Activated CD8-positive, alpha-beta memory T cell treated with anti-CD3 and anti-CD28 coated beads for 1 hour (primary cell): ENCODE results near the gene TBC1D22B.

ENCODE experiments used
- DNase-seq, 2 donors: peaks; one replicate each; pipeline ENCODE4 v3.0.0-alpha.2; 2020; ENCODE audit warnings: low read depth in 1 of 2; ENCODE audit errors: extremely low read depth in 1 of 2

TBC1D22B gene

DNA sequence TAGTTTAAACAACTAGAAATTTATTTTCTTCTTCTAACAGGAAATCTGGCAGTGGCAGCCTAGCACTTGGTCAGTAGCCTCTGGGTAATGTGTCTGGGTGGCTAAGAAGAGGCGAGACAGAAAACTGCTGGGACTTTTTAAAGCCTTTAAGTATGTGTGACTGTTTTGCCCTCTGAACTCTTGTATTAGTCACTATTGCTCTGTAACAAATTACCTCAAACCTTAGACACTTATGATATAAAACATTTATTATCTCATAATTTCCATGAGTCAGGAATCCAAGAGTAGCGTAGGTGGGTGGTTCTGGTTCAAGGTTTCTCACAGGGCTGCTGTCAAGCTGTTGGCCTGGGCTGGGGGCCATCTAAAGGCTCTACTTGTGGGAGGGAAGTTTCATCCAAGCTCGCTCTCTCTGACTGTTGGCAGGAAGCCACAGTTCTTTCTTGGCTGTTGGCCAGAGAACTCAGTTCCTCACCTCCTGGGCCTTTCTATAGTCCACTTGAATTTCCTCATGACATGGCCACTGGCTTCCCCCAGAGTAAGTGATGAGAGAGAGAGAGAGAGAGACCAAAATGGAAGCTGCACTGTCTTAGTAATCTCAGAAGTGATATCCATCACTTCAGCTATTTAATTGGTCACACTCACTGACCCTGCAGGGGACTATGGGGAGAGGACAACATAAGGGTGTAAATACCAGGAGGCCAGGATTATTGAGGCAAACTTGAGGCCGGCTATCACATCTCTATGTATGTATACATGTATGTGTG is 17.4 kb upstream of the TBC1D22B start:
- no peak for DNase-seq

DNA sequence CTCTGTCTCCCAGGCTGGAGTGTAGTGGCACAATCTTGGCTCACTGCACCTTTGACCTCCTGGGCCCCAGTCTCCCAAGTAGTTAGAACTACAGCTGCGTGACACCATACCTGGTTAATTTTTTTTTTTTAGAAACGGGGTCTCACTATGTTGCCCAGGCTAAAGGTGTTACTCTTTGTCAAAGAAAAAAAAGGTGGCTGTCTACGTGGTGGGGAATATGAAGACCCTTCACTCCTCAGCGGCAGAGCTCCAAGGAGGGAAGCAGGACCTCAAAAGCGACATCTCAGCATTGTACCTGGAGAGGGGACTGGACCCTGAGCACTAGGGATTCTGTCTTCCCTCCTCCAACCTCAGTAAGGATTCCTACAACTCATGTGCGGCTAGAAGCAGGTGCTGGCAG is 16.4 kb upstream of the TBC1D22B start:
- DNase-seq, result no peak

DNA sequence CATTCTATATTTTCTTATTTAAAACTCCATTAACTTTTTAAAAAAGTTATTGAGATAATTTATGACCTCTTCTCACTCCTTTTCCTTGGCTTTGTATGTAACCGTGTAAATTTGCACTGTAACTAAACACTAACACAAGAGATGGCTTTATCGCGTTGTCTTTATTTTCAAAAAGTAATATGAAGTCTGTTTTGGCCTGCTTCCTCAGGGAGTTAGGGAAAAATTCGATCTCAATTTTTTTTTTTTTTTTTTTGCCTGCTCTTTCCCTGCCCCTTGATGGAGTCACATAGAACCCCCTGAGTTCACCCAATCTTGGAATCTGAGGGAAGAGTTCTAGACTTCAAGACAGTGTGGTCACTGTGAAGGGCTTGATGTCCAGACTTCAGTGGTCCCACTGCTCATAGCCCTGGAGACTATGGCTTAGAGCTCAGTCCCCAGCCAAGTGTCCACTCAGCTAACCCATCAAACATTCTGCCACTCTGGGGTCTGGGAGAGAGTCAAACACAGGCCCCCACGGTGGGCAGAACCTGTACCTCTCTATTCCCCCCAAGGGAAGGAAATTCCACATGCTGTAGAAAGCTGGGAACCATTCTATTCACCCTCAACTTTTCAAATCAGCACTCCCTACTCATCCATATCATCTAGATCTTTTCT is 15.7 kb upstream of the TBC1D22B start:
- no peak for DNase-seq

DNA sequence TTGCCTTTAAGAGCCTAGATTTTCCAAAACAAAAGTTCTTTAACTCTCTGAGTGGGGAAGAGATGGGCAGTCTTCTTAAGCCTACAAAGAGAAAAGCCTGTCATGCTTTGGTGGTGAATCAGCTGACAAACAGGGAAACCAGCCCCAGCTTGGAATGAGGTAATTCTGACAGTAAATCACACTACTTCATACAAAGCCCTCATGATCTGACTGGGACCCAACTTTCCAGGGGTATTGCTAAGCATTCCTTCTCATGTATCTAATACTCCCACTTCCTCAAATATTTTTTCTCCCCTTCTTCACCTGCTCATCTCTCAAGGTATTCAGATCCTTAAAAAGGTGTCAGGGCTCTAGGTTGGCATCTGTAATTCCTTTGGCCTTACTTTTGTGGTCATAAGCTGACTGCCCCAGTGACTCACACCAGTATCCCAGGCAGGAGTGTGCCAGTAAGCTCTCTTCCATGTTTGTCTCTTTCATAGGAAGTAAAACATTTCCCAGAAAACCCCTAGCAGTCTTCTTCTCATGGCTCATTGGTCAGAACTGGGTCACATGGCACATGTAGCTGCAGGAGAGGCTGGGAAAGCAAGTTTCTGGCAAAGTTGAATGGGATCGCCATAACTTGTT is 15.0 kb upstream of the TBC1D22B start:
- DNase-seq, result no peak

DNA sequence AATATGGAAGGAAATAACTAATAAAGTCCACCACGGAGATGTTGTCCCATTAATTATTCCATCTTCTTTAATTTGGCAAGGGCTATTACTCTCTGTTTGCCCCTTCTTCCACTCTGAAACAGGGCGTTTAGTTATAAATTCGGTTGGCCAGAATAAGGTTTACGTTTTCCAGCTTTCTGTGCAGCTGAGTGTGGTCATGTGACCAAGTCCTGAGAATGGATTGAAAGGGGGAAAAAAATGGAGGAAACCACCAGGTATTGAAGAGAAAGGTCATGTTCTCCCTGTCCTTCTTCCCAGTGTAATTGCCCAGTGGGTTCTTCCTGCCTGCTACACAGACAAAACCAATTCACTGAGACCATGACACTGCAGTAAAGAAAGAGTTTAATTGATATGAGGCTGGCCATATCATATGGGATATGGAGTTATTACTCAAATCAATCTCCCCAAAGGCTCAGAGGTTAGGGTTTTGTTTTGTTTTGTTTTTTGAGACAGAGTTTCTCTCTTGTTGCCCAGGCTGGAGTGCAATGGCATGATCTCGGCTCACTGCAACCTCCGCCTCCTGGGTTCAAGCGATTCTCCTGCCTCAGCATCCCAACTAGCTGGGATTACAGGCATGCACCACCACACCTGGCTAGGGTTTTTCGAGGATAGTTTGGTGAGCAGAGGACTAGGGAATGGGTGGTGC is 14.3 kb upstream of the TBC1D22B start:
- no peak for DNase-seq

DNA sequence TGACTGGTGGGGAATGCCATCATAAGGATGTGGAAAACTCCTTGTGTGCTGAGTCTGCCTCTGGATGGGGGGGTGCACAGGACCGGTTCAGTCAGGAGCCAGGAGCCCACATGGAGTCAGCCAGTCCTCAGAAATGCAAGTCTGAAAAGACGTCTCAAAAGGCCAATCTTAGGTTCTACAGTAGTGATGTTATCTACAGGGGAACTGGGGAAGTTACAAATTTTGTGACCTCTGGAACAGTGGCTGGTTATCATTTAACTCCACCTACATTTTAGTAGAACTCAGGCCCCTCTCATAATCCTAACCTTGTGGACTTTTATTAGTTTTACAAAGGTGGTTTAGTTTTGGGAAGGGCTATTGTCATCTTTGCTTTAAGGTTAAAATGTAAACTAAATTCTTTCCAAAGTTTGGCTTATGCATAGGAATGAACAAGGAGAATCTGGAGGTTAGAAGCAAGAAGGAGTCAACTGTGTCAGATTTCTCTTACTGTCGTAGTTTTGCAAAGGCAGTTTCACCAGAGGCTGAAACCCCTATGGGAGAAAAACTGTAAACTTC is 13.7 kb upstream of the TBC1D22B start:
- no peak for DNase-seq

DNA sequence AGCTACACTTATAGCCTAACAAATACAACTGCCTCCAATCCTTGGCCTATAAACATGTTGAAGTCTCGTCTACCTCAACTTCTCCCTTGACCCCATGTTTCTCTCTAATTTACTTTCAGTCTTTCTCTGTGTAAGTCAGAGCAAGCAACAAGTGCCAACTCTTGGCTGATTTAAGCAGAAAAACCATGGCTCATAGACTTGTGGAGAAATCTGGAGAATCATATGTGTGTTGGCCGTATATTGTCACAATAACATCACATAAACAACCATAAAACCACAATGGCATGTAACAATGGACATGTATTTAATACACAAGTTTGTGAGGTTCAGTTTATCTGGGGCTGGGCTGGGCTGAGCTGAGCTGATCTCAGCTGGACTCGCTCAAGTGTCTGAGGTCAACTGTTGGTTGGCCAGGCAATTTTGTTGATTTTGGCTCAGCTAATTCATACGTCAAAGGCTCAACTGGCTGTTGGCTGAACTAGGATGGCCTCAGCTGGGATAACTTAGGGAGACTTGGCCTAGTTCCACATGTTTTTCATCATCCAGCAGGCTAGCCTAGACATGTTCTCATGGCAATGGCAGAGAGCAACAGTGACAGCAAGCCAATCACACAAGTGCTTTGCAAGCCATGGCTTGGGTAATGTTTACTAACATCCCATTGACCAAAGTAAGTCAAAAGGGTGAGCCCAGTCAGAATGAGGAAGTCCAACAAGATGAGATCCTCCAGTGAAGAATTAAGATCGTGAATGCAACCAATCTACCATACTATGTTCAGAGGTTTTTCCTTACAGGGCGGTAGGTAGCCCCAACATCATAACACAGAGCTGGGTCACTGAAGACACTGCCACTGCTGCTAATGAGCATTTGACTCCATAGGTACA is 12.9 kb upstream of the TBC1D22B start:
- DNase-seq, result no peak

DNA sequence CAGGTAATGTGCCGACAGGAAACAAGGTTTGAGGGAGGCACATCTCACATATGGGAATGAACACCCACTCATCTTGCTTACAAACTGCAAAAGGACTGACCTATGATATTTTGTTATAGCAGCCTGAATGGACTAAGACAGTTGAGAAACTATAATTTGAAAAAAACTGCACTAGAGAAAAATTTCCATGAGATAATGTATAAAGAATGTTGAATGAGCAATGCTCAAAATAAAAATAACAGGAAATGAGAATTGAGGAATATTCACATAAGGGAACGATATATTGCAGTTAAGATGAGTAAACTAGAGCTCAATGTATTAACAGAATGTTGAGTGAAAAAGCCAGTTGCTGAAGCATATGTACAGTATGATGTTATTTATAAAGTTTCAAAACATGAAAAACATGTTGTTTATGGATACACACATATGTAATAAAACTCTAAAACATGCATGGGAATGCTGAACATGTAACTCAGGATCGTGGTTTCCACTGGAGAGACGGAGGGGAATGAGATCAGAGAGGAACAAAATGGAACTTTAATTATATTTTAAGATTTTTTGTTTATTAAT is 6.3 kb upstream of the TBC1D22B start:
- DNase-seq, result no peak

DNA sequence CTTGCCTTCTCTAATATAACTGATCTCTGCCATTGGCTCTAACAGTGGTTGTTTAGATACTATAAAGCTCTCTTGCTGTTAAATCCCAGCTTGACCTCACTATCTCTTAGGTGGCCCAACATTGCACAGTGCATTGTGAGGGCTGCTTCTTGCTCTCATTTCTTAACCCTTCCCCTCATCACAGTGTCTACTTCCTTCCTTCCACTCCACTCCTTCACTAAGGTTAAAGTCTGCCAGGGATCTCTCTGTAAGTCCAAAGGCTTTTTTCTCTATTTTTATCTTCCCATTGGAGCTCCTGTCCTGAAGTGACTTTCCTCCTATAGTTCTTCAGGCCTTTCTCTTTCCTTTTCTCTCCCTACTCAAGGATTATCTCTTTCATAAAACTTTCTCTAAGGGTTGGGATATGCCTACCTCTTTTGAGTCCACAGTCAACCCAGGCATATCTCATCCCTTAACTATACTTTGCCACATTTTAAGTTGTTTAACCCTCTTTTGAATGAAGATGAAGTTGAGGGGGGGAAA is 4.0 kb upstream of the TBC1D22B start:
- no peak for DNase-seq

DNA sequence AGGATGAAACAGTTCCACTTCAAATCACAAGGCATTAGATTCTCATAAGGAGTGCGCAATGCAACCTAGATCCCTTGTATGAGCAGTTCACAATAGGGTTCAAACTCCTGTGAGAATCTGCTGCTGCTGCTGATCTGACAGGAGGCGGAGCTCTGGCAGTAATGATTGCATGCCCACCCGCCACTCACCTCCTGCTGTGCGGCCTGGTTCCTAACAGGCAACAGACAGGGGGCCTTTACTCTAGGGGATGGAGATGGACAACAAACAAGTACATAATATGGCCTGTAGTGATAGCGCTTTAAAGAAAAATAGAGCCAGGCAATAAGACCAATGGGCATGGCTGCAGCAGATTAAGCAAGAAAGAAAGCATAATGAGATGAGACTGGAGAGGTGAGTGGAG is 2.7 kb upstream of the TBC1D22B start:
- no peak for DNase-seq

DNA sequence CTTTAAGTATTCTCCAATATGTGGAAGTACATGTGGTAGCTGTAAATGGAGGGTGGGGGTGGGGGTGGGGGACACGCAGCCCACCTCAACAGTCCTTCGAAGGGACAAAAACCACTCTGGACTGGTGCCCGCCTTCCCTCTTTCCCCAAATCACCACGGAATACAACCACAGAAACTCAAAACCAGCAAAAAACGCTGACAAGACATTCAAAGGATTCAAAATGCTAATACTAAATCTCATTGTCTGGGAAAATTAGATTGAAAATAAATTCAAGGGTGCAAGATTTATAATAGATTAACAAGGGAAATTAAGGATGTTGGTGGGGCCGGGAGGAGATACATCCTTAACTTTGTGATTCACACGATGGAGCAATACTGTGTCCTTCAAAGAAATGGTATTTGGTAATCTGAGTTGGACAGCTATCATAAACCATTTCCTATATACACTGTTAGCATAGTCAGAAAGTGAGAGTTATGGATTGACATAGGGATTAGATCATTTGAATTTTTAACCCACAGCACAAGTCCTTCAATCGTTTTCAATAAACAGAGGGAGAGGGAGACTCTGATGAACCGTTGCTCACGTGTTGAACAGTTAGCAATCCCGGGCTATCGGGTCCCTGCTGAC is 766 bp upstream of the TBC1D22B start:
- no peak for DNase-seq

DNA sequence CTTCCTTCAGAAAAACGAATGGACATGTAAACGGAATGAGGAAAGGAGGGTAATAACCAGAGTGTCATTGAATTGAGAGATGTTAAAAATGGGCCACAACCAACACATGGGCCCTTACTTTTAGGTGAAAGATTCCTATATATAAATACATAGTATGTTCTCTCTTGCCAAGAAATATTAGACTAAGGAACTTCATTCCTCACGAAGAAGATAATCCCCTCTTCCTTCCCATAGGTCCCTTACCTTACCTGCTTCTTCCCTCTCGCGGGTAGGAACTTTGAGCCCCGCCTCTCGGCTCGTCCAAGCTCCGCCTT is 295 bp upstream of the TBC1D22B start:
- DNase-seq, result no peak

DNA sequence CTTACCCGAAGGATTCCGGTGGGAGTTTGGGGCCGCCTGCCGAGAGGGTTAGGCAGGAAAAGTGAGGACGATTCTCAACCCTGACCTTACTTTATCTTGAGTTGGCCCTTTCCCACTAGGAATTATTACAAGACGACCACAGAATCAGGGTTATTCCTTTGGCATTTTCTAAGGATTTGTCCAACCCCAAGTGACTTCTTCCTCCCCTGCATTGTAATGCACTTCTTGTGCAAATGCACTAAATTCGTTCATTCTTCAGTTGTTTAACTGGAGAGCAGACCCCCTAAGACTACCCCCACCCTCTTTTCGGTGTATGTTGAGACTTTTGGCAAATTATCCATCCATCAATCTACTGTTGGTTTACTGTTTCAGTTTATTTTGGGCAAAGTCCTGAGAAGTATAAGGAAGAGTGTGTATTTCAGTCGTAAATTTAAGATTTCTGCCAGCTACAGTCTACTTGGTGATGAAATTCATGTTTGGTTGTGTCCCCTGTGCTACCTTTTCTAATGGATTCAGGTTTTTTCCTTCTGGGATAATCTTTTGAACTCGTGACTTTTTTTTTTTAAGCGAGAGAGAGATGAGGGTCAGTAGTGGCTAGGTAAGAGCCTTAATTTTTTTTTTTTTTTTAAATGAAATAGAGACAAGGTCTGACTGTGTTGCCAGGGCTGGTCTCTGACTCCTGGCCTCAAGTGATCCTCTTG is 983 bp downstream of the TBC1D22B start:
- no peak for DNase-seq

DNA sequence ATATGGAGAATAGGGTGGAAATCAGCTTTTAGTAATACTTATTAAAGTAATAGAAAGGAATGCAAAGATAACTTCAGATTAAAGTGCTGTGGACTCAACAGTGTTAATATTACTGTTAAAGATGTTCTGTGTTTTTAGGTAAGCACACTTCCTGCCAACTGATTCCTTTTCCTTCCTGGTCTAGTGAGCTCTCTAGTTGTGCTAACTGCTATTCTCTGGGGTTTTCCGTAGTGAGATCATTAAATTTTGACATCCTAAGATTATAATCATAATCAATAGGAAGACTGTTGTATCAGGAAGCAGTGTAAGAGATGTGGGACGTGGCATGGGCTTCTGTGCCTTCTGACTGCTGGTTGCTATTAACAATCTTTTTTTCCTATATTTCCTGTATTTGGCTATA is 1.6 kb downstream of the TBC1D22B start:
- no peak for DNase-seq

DNA sequence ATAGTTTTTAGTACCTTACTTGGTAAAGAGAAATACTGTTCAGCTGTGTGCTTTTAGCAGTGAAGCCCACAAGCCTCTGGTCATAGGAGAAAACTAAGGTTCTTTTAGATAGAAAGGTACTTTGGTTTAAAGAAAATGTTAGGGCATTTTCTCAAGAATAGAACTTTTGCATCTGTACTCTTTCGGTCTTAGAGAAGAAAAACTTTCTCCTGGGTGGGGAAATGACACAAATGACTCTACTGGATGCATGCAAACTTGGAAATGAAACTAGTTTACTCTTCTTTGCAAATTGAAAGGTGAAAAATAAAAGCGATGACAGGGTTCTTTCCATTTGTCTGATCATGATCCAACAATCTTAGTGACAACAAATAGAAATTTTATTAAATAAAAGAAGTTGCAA is 2.5 kb downstream of the TBC1D22B start:
- DNase-seq, result no peak

DNA sequence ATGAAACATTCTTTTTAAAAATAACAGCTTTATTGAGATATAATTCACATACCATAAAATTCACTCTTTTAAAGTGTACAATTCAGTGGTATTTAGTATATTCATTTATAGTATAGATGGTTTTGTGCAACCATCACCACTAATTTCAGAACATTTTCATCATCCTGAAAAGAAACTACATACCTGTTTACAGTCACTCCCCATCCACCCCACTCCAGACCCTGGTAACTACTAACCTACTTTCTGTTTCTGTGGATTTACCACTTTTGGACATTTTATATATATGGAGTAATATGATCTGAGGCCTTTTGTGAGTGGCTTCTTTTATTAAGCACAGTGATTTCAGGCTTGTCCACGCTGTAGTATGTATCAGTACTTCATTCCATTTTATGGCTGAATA is 2.9 kb downstream of the TBC1D22B start:
- no peak for DNase-seq

DNA sequence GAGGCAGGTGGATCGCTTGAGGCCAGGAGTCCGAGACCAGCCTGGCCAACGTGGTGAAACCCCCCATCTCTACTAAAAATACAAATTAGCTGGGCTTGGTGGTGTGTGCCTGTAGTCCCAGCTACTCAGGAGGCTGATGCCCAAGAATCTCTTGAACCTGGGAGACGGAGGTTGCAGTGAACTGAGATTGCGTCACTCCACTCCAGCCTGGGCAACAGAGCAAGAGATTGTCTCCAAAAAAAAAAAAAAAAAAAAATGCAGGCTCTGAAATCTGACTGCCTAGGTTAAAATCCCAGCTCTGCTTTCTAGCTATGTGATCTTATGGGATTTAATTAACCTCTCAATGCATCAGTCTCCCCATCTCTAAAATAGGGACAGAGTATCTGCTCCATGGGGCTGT is 3.6 kb downstream of the TBC1D22B start:
- no peak for DNase-seq

DNA sequence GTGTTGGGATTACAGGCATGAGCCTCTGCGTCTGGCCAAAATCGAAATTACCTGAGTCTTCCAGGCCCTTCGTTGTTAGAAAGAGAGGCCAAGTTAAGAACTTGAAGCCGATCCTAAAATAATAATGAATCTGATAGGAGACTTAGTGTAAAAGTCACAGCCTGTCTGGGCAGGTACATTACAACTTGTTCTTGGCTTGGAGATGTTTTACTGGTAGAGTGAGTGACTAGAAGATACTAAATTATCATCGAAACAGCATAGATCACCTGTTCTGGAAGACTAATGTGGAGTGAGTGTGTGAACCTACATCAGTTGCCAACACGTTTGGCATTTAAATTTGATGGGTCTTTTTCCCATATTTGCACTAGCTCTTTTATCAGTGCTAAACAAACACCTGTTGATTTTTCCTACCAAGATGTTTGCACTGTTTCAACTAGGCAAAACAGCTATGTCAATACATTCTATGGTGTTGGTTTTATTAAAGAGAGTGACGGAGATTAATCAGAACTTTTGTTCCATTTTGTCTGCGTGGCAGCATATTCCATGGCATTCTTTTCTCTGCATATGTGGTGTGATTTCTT is 5.0 kb downstream of the TBC1D22B start:
- no peak for DNase-seq

DNA sequence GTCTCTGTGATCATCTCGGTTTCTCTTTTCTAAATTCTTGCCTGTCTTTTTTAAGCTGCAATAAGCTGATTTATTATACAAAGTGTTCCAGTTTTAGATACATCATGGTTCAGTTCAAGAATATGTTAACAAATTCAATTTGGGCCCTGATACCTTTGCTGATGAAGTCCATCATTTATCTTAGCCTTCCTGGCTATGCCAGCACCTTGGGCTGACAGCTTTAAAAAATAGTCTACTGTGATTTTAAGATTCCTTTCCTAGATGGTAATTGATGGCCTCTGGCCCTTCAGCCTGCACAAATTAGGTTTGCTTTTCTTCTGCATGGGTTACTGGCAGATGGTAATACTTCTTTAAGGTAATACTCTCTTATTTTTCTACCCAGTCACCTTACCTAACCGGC is 7.4 kb downstream of the TBC1D22B start:
- no peak for DNase-seq
